ENCODE results near the gene IL1RAP.

Gene IL1RAP

DNA sequence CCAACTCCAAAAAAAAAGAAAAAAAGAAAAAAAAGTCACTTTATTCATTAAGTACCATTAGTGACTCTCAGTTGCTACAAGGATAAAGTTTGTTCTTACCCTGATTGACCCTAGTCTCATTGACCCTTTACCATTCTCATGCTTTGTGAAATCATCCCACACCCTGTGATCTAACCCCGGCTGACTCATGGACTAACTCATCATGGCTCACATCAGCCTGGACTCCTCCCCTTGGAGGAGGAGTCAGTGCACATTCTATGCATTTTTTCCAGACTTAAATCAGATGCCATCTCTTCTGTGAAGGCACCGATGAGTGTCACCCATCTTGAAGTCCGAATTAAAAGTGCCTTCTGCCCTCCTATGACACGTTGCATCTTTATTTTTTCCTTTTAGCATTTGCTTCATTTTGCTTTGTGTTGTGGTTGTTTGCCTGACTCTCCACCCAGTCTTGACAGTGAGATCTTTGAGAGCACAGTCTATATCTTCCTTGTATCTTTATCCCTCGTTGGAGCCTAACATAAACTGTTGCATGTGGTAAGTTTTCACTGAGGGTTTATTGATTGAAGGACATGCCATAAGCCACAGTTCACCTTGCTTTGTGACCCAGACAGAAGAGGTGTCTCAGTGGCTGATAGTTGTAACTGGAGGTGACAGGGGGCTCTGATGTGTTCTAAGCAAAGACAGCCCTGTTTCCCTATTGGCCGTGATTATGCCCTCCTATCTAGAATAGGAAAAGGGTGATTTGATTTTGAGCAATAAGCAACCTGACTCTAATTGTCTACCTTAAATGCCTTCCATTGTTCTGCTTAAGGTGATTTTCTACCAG is 72.1 kb downstream of the IL1RAP start:
- no peaks in the 10 kb centered on the region for H3K27me3 ChIP-seq (ENCODE audit: control insufficient read depth in 2 of 2, insufficient read depth in 2 of 2, low read length in 2 of 2)
- no peak overlapping the region for H3K27ac ChIP-seq (ENCODE audit: low read depth in 2 of 2, low read length in 2 of 2)

DNA sequence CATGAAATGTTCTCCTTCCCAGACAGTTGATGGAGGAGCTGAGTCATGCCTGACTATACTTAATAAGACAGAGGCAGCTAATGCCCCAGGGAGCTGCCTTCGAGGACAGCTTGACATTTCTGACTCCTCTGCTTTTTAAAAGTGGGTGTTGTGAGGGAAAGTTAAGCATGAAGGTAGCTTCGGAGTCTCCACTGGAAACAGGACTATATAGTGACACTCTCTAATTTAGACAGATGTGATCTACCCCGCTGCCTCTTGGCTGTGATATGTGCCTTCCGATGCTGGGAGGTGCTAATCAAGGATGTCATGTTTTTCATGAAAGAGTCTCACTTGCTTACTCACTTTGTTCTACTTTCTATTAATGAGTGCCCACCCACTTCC is 72.7 kb downstream of the IL1RAP start:
- Histone ChIP-seq H3K27ac (ENCODE audit: low read depth in 2 of 2, low read length in 2 of 2) (no peak overlapping the region), H3K4me1 (ENCODE audit: control insufficient read depth in 2 of 2, insufficient read depth in 2 of 2, low read length in 2 of 2) (no peaks in the 10 kb centered on the region), H3K36me3 (ENCODE audit: control insufficient read depth in 2 of 2, insufficient read depth in 2 of 2, low read length in 2 of 2) (no peaks in the 10 kb centered on the region), H3K9ac (ENCODE audit: low read depth in 1 of 2, low read length in 2 of 2) (no peak overlapping the region), H3K9me3 (ENCODE audit: control insufficient read depth in 2 of 2, low read length in 2 of 2) (no peaks in the 10 kb centered on the region), H3K4me3 (ENCODE audit: low read length in 2 of 2) (no peak overlapping the region), H3K27me3 (ENCODE audit: control insufficient read depth in 2 of 2, insufficient read depth in 2 of 2, low read length in 2 of 2) (no peaks in the 10 kb centered on the region)

More for the DNA sequence above, 72.1 kb downstream of the IL1RAP start:
- Histone ChIP-seq H3K4me3 (ENCODE audit: low read length in 2 of 2) (no peak overlapping the region), H3K9me3 (ENCODE audit: control insufficient read depth in 2 of 2, low read length in 2 of 2) (no peaks in the 10 kb centered on the region), H3K36me3 (ENCODE audit: control insufficient read depth in 2 of 2, insufficient read depth in 2 of 2, low read length in 2 of 2) (no peaks in the 10 kb centered on the region), H3K9ac (ENCODE audit: low read depth in 1 of 2, low read length in 2 of 2) (no peak overlapping the region), H3K4me1 (ENCODE audit: control insufficient read depth in 2 of 2, insufficient read depth in 2 of 2, low read length in 2 of 2) (no peaks in the 10 kb centered on the region)

DNA sequence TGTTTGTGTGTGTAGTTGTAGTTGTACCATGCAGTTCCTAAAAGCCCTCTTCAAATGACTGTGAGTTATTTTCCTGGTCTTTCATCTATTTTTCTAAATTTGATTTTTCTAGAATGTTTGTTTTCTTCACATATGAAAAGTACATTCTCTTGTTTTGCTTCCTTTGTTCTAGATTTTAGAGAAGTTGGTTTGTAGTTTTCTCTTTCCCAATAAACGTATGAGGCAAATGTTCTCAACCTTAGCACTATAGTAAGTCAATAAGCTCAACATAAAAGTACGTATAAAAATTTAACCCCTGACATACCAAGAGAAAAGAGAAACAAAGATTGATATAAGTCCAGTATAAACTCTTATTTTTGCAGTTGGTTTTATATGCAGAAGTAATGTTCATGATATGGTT is 74.7 kb downstream of the IL1RAP start:
- no peaks in the 10 kb centered on the region for H3K36me3 ChIP-seq (ENCODE audit: control insufficient read depth in 2 of 2, insufficient read depth in 2 of 2, low read length in 2 of 2)
- H3K27ac ChIP-seq (ENCODE audit: low read depth in 2 of 2, low read length in 2 of 2) = no peak overlapping the region
- no peak overlapping the region for H3K9ac ChIP-seq (ENCODE audit: low read depth in 1 of 2, low read length in 2 of 2)
- H3K4me1 ChIP-seq (ENCODE audit: control insufficient read depth in 2 of 2, insufficient read depth in 2 of 2, low read length in 2 of 2) = no peaks in the 10 kb centered on the region
- H3K4me3 ChIP-seq (ENCODE audit: low read length in 2 of 2) = no peak overlapping the region
- no peaks in the 10 kb centered on the region for H3K9me3 ChIP-seq (ENCODE audit: control insufficient read depth in 2 of 2, low read length in 2 of 2)
- H3K27me3 ChIP-seq (ENCODE audit: control insufficient read depth in 2 of 2, insufficient read depth in 2 of 2, low read length in 2 of 2) = no peaks in the 10 kb centered on the region

DNA sequence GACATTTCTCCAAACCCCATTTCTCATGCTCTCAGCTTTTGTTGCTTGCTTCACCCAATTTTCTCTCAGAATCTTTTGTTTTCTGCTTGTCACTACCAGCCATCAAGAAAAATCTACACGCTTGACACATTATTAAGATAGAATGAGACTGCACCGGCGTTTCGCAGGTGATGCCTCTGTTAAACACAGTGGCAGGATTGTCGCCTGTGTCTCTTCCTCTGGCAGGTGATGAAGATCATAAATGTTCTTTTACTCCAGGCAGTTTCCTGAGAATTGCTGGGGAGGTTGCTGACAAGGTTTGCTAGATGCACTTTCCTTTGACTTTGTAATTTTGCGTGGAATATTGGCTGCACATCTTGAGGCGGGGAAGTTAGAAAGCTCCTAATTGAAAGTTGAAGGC is 75.4 kb downstream of the IL1RAP start:
- Histone ChIP-seq H3K9me3 (ENCODE audit: control insufficient read depth in 2 of 2, low read length in 2 of 2) (no peaks in the 10 kb centered on the region), H3K27me3 (ENCODE audit: control insufficient read depth in 2 of 2, insufficient read depth in 2 of 2, low read length in 2 of 2) (no peaks in the 10 kb centered on the region), H3K4me3 (ENCODE audit: low read length in 2 of 2) (no peak overlapping the region), H3K9ac (ENCODE audit: low read depth in 1 of 2, low read length in 2 of 2) (no peak overlapping the region), H3K27ac (ENCODE audit: low read depth in 2 of 2, low read length in 2 of 2) (no peak overlapping the region), H3K4me1 (ENCODE audit: control insufficient read depth in 2 of 2, insufficient read depth in 2 of 2, low read length in 2 of 2) (no peaks in the 10 kb centered on the region), H3K36me3 (ENCODE audit: control insufficient read depth in 2 of 2, insufficient read depth in 2 of 2, low read length in 2 of 2) (no peaks in the 10 kb centered on the region)

DNA sequence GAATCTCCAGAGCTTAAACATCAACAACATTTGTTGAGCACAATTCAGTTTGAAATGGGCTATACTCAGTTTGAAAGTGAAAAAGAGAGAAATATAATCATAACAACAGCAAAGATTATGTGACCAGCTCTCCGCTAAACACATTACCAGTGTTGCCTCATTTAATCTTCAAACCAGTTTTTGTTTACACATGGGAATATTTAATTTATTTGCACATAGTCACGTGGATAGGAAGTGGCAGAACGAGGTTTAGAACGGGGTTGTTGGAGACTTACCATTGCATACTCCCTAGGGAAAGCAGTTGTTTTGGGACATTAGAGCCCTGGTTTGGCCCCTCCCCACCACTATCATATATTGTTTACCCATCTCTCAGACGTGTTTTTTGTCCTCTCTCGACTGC is 77.2 kb downstream of the IL1RAP start:
- H3K27ac ChIP-seq (ENCODE audit: low read depth in 2 of 2, low read length in 2 of 2) = no peak overlapping the region
- H3K4me1 ChIP-seq (ENCODE audit: control insufficient read depth in 2 of 2, insufficient read depth in 2 of 2, low read length in 2 of 2) = no peaks in the 10 kb centered on the region
- H3K9me3 ChIP-seq (ENCODE audit: control insufficient read depth in 2 of 2, low read length in 2 of 2) = no peaks in the 10 kb centered on the region
- H3K36me3 ChIP-seq (ENCODE audit: control insufficient read depth in 2 of 2, insufficient read depth in 2 of 2, low read length in 2 of 2) = no peaks in the 10 kb centered on the region
- no peak overlapping the region for H3K4me3 ChIP-seq (ENCODE audit: low read length in 2 of 2)
- H3K27me3 ChIP-seq (ENCODE audit: control insufficient read depth in 2 of 2, insufficient read depth in 2 of 2, low read length in 2 of 2) = no peaks in the 10 kb centered on the region
- no peak overlapping the region for H3K9ac ChIP-seq (ENCODE audit: low read depth in 1 of 2, low read length in 2 of 2)

DNA sequence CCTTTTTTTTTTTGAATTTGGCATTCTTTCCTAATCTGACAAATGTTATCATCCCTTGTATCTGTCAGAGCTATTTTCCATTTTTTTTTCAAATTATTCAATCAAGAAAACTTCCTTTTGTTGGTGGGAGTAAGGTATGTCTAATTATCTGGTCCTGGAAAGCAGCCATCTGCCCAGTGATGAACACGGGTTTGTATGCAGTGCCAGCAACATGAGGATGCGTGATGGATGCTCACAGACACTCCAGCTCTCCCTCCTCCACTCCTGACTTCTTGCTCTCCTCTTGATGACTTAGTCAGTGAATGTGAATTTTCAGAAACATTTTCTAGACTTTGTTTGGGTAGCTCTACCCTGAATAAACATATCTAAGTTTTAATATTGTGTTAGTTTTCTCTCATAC is 79.2 kb downstream of the IL1RAP start:
- Histone ChIP-seq H3K27ac (ENCODE audit: low read depth in 2 of 2, low read length in 2 of 2) (no peak overlapping the region), H3K4me1 (ENCODE audit: control insufficient read depth in 2 of 2, insufficient read depth in 2 of 2, low read length in 2 of 2) (no peaks in the 10 kb centered on the region), H3K9ac (ENCODE audit: low read depth in 1 of 2, low read length in 2 of 2) (no peak overlapping the region), H3K27me3 (ENCODE audit: control insufficient read depth in 2 of 2, insufficient read depth in 2 of 2, low read length in 2 of 2) (no peaks in the 10 kb centered on the region), H3K9me3 (ENCODE audit: control insufficient read depth in 2 of 2, low read length in 2 of 2) (no peaks in the 10 kb centered on the region), H3K36me3 (ENCODE audit: control insufficient read depth in 2 of 2, insufficient read depth in 2 of 2, low read length in 2 of 2) (no peaks in the 10 kb centered on the region), H3K4me3 (ENCODE audit: low read length in 2 of 2) (no peak overlapping the region)

DNA sequence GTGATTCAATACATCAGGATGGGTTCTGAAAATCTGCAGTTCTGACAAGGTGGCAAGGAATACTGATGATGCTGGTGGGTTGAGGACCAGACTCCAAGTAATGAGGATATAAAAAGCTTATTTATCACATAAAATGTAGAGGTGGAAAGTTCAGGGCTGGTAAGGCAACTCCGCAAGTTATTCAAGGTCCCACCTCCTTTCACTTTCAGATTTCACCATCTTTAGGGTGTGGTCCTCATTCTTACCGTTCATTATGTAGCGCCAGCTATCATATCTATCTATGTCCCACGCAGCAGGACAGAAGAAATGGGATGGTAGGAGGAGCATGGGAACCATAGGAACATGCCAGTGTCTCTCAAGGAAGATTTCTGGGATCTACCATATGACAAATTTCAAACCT is 80.3 kb downstream of the IL1RAP start:
- no peak overlapping the region for H3K27ac ChIP-seq (ENCODE audit: low read depth in 2 of 2, low read length in 2 of 2)
- no peaks in the 10 kb centered on the region for H3K9me3 ChIP-seq (ENCODE audit: control insufficient read depth in 2 of 2, low read length in 2 of 2)
- H3K36me3 ChIP-seq (ENCODE audit: control insufficient read depth in 2 of 2, insufficient read depth in 2 of 2, low read length in 2 of 2) = no peaks in the 10 kb centered on the region
- H3K27me3 ChIP-seq (ENCODE audit: control insufficient read depth in 2 of 2, insufficient read depth in 2 of 2, low read length in 2 of 2) = no peaks in the 10 kb centered on the region
- H3K4me3 ChIP-seq (ENCODE audit: low read length in 2 of 2) = no peak overlapping the region
- no peaks in the 10 kb centered on the region for H3K4me1 ChIP-seq (ENCODE audit: control insufficient read depth in 2 of 2, insufficient read depth in 2 of 2, low read length in 2 of 2)
- H3K9ac ChIP-seq (ENCODE audit: low read depth in 1 of 2, low read length in 2 of 2) = no peak overlapping the region

DNA sequence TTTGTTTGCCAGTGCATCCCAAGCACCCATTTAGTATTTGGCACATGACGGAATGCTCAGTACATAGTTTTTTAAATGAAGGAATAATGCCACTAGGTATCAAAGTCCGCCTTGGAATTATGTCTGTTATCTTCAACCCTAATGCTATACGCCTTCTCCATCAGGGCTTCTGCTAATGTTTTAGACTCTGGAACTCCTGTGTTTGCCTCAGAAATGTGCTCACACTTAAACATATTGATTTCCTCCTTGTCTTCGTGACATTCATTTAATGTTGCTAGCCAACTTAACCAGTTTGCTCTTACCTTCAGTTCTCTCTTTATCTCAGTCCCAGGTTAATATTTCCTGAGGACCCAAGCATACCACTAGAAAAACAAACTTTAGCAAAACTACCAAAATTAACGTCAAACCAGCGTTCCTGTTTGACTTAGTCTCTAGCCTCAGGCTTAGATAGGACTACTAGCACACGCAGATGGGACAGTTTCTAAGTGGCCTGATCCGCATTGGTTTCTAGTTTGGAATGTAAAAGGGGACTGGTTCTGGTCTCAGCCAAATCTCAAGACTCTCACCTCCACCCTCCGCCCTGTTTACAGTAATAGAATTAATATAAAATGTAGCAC is 81.4 kb downstream of the IL1RAP start:
- H3K27ac ChIP-seq (ENCODE audit: low read depth in 2 of 2, low read length in 2 of 2) = no peak overlapping the region
- H3K27me3 ChIP-seq (ENCODE audit: control insufficient read depth in 2 of 2, insufficient read depth in 2 of 2, low read length in 2 of 2) = no peaks in the 10 kb centered on the region
- H3K4me3 ChIP-seq (ENCODE audit: low read length in 2 of 2) = no peak overlapping the region
- H3K36me3 ChIP-seq (ENCODE audit: control insufficient read depth in 2 of 2, insufficient read depth in 2 of 2, low read length in 2 of 2) = no peaks in the 10 kb centered on the region
- H3K9ac ChIP-seq (ENCODE audit: low read depth in 1 of 2, low read length in 2 of 2) = no peak overlapping the region
- no peaks in the 10 kb centered on the region for H3K4me1 ChIP-seq (ENCODE audit: control insufficient read depth in 2 of 2, insufficient read depth in 2 of 2, low read length in 2 of 2)
- no peaks in the 10 kb centered on the region for H3K9me3 ChIP-seq (ENCODE audit: control insufficient read depth in 2 of 2, low read length in 2 of 2)

DNA sequence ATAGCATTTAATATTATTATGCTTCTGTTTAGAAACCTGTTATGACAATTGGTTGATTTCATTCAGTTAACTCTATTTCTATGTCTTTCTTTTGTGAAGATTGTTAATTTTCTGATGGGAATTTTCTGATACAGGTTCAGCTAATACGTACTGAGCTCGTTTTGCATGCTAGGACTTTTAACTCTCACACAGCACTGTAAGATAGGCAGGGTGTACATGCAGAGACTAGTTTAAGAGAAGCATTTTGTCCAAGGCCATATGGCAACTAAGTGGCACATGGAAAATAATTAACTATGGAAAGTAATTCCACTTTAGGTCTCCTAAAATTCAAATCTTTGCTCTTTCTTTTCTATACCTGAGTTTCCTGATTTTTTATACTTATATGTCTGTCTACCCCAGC is 81.9 kb downstream of the IL1RAP start:
- Histone ChIP-seq H3K9me3 (ENCODE audit: control insufficient read depth in 2 of 2, low read length in 2 of 2) (no peaks in the 10 kb centered on the region), H3K4me3 (ENCODE audit: low read length in 2 of 2) (no peak overlapping the region), H3K9ac (ENCODE audit: low read depth in 1 of 2, low read length in 2 of 2) (no peak overlapping the region), H3K27me3 (ENCODE audit: control insufficient read depth in 2 of 2, insufficient read depth in 2 of 2, low read length in 2 of 2) (no peaks in the 10 kb centered on the region), H3K36me3 (ENCODE audit: control insufficient read depth in 2 of 2, insufficient read depth in 2 of 2, low read length in 2 of 2) (no peaks in the 10 kb centered on the region), H3K4me1 (ENCODE audit: control insufficient read depth in 2 of 2, insufficient read depth in 2 of 2, low read length in 2 of 2) (no peaks in the 10 kb centered on the region), H3K27ac (ENCODE audit: low read depth in 2 of 2, low read length in 2 of 2) (no peak overlapping the region)

DNA sequence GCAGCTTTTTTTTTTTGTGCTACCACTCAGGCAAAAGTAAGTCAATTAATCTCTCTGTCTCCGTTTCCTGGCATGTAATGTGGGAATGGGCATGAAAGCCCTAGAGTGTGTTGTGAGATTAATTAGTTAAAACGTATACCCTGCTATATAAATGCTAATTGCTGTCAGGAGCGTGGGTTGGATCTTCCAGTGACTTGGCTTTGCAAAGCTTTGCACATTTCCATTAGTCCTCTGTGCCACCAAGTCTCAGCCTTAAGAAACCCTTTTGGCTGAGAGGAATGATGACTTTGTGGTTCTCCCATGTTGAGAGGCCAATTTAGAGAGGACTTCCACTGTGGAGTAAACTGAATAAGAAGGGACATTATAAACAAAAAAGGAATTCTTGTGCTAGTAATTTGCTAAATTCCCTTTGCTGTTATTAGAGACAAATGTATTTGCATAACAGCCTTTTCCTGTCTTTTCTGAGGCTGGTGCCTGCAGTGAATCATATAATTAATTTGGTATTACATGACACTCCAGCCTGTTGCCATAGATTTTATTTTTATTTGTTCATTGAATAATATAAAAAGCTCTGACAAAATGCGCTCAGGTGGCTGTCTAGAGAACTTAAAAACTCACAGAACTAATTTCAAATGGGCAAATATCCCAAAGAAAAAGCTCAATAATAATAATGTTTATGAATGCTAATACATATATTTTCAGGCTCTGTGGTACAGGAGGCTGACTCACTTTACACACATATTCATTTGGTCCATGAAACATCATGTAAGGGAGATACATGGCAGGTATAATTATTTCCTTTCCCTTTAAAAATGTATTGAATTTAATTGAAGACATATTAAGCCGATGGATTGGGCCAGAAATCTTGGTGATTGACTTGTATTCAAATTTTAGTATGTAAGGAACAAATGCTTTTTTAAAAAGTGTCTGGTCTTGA is 82.7 kb downstream of the IL1RAP start:
- no peaks in the 10 kb centered on the region for H3K36me3 ChIP-seq (ENCODE audit: control insufficient read depth in 2 of 2, insufficient read depth in 2 of 2, low read length in 2 of 2)
- H3K9ac ChIP-seq (ENCODE audit: low read depth in 1 of 2, low read length in 2 of 2) = no peak overlapping the region
- no peaks in the 10 kb centered on the region for H3K9me3 ChIP-seq (ENCODE audit: control insufficient read depth in 2 of 2, low read length in 2 of 2)
- no peaks in the 10 kb centered on the region for H3K27me3 ChIP-seq (ENCODE audit: control insufficient read depth in 2 of 2, insufficient read depth in 2 of 2, low read length in 2 of 2)
- H3K27ac ChIP-seq (ENCODE audit: low read depth in 2 of 2, low read length in 2 of 2) = no peak overlapping the region
- H3K4me3 ChIP-seq (ENCODE audit: low read length in 2 of 2) = no peak overlapping the region
- H3K4me1 ChIP-seq (ENCODE audit: control insufficient read depth in 2 of 2, insufficient read depth in 2 of 2, low read length in 2 of 2) = no peaks in the 10 kb centered on the region

All from mucosa of rectum (tissue), 2 donors.